ENCODE data around the gene TELO2. TPM values are rescaled to one million over a fixed set of nuclear protein-coding genes. Genes with fewer than 3 reads are reported as not detected.

The TELO2 gene
- total and polyA plus RNA-seq, 4 donors: 24.4 to 64.2 (median 42.8) TPM

- Histone ChIP-seq H3K36me3 (ENCODE audit: control insufficient read depth in 4 of 4, insufficient read depth in 4 of 4, low read length in 4 of 4) (peaks cover 0 to 48% (median 4%) of the 10 kb centered on the region in 4 donors), H3K27me3 (ENCODE audit: control insufficient read depth in 3 of 3, insufficient read depth in 3 of 3, low read length in 2 of 3) (no peaks in the 10 kb centered on the region), H3K9me3 (ENCODE audit: control insufficient read depth in 4 of 4, insufficient read depth in 3 of 4, low read length in 3 of 4) (no peaks in the 10 kb centered on the region), H3K27ac (ENCODE audit: low read depth in 1 of 2, low read length in 1 of 2) (no peak overlapping the region), H3K4me1 (ENCODE audit: control insufficient read depth in 5 of 5, insufficient read depth in 5 of 5, low read length in 5 of 5) (no peaks in the 10 kb centered on the region), H3K9ac (ENCODE audit: insufficient read depth in 1 of 2, low read length in 2 of 2) (no peak overlapping the region), H3K4me3 (no peak overlapping the region)
- TF ChIP-seq CTCF (IDR thresholded peaks at IDR 0.05; ENCODE audit: control extremely low read depth, extremely low read depth): no peak
- ATAC-seq (ENCODE audit: insufficient read depth, low FRiP score) (no peak), DNase-seq (peak in 1 of 3 donors; percentile 8)
- 85% methylated on average over 47 to 48 of the region's 48 CpGs for WGBS, 2 donors
Observed at GRCh38 chr16:1444730-1445517, 48.2 kb upstream of the TELO2 start.

- H3K4me1 ChIP-seq (ENCODE audit: control insufficient read depth in 5 of 5, insufficient read depth in 5 of 5, low read length in 5 of 5): no peaks in the 10 kb centered on the region
- no peaks in the 10 kb centered on the region for H3K27me3 ChIP-seq (ENCODE audit: control insufficient read depth in 3 of 3, insufficient read depth in 3 of 3, low read length in 2 of 3)
- H3K4me3 ChIP-seq: no peak overlapping the region
- H3K27ac ChIP-seq (ENCODE audit: low read depth in 1 of 2, low read length in 1 of 2): no peak overlapping the region
- TF ChIP-seq CTCF (IDR thresholded peaks at IDR 0.05; ENCODE audit: control extremely low read depth, extremely low read depth): no peak
- no peaks in the 10 kb centered on the region for H3K9me3 ChIP-seq (ENCODE audit: control insufficient read depth in 4 of 4, insufficient read depth in 3 of 4, low read length in 3 of 4)
- peaks cover 0 to 55% (median 6%) of the 10 kb centered on the region in 4 donors for H3K36me3 ChIP-seq (ENCODE audit: control insufficient read depth in 4 of 4, insufficient read depth in 4 of 4, low read length in 4 of 4)
- DNase-seq (peak in 1 of 3 donors; percentile 9), ATAC-seq (ENCODE audit: insufficient read depth, low FRiP score) (no peak)
- WGBS, 2 donors: 91% methylated on average over 22 to 25 of the region's 25 CpGs
- no peak overlapping the region for H3K9ac ChIP-seq (ENCODE audit: insufficient read depth in 1 of 2, low read length in 2 of 2)
Observed at GRCh38 chr16:1445518-1446203, 47.5 kb upstream of the TELO2 start.

GRCh38 chr16:1446296-1447080 lies 46.7 kb upstream of the TELO2 start:
- WGBS, 2 donors: 92 to 93% methylated on average over 41 of the region's 41 CpGs

More at GRCh38 chr16:1446296-1447080, 46.7 kb upstream of the TELO2 start:
- Histone ChIP-seq H3K4me1 (ENCODE audit: control insufficient read depth in 5 of 5, insufficient read depth in 5 of 5, low read length in 5 of 5) (no peaks in the 10 kb centered on the region), H3K4me3 (no peak overlapping the region), H3K27me3 (ENCODE audit: control insufficient read depth in 3 of 3, insufficient read depth in 3 of 3, low read length in 2 of 3) (no peaks in the 10 kb centered on the region), H3K27ac (ENCODE audit: low read depth in 1 of 2, low read length in 1 of 2) (no peak overlapping the region), H3K36me3 (ENCODE audit: control insufficient read depth in 4 of 4, insufficient read depth in 4 of 4, low read length in 4 of 4) (peaks cover 0 to 63% (median 6%) of the 10 kb centered on the region in 4 donors), H3K9ac (ENCODE audit: insufficient read depth in 1 of 2, low read length in 2 of 2) (no peak overlapping the region), H3K9me3 (ENCODE audit: control insufficient read depth in 4 of 4, insufficient read depth in 3 of 4, low read length in 3 of 4) (no peaks in the 10 kb centered on the region)
- ATAC-seq (ENCODE audit: insufficient read depth, low FRiP score) (no peak), DNase-seq (no peak)
- no peak for TF ChIP-seq CTCF (IDR thresholded peaks at IDR 0.05; ENCODE audit: control extremely low read depth, extremely low read depth)

Data from lung (tissue), 12 donors.